Trophoblast cell (in vitro differentiated cells and primary cell): ENCODE results near the gene EIF2B4.

Source experiments
- DNase-seq, 2 donors: peaks; one replicate each; pipeline ENCODE4 v3.0.0-alpha.2; 2016
- H2AFZ ChIP-seq: 2 replicates; pipeline ENCODE4 v1.6.1; 2013; ENCODE audit warnings: low read length, moderate library complexity, mild to moderate bottlenecking; ENCODE audit not compliant: insufficient read depth, poor library complexity
- H2AK5ac ChIP-seq: 2 replicates; pipeline ENCODE4 v1.6.1; 2013; ENCODE audit warnings: mild to moderate bottlenecking, low read length
- H2BK120ac ChIP-seq: 2 replicates; pipeline ENCODE4 v1.6.1; 2013; ENCODE audit warnings: low read length, mild to moderate bottlenecking, moderate library complexity; ENCODE audit not compliant: insufficient read depth, poor library complexity
- H2BK12ac ChIP-seq: 2 replicates; pipeline ENCODE4 v1.6.1; 2013; ENCODE audit warnings: mild to moderate bottlenecking, low read length, moderate library complexity
- H2BK5ac ChIP-seq: 2 replicates; pipeline ENCODE4 v1.6.1; 2013; ENCODE audit warnings: low read length, low read depth, moderate library complexity, mild to moderate bottlenecking; ENCODE audit not compliant: poor library complexity
- H3K14ac ChIP-seq: 2 replicates; pipeline ENCODE4 v1.6.1; 2013; ENCODE audit warnings: mild to moderate bottlenecking, low read length
- H3K18ac ChIP-seq: 2 replicates; pipeline ENCODE4 v1.6.1; 2013; ENCODE audit warnings: mild to moderate bottlenecking, low read length
- H3K23ac ChIP-seq: 2 replicates; pipeline ENCODE4 v1.6.1; 2013; ENCODE audit warnings: low read length
- H3K27ac ChIP-seq: 2 replicates; pipeline ENCODE4 v1.5.1; 2013; ENCODE audit warnings: low read depth, mild to moderate bottlenecking, inconsistent platforms, low read length, moderate library complexity
- H3K27me3 ChIP-seq: 2 replicates; pipeline ENCODE4 v1.6.1; 2013; ENCODE audit warnings: inconsistent platforms, mild to moderate bottlenecking, low read length, moderate library complexity; ENCODE audit not compliant: insufficient read depth
- H3K36me3 ChIP-seq, 2 experiments: 1 replicate in 1 of 2; 2 replicates in 1 of 2; pipeline ENCODE4 v1.6.1; 2013; ENCODE audit warnings: low read length in 2 of 2, mild to moderate bottlenecking in 2 of 2, moderate library complexity in 1 of 2; ENCODE audit not compliant: insufficient read depth in 2 of 2, control insufficient read depth in 1 of 2
- H3K4ac ChIP-seq: 2 replicates; pipeline ENCODE4 v1.6.1; 2013; ENCODE audit warnings: low read depth, mild to moderate bottlenecking, low read length, moderate library complexity
- H3K4me1 ChIP-seq, 2 experiments: 1 replicate in 1 of 2; 2 replicates in 1 of 2; pipeline ENCODE4 v1.6.1; 2013; ENCODE audit warnings: low read length in 2 of 2, mild to moderate bottlenecking in 2 of 2, moderate library complexity in 1 of 2; ENCODE audit not compliant: insufficient read depth in 2 of 2, control insufficient read depth in 1 of 2
- H3K4me2 ChIP-seq: 2 replicates; pipeline ENCODE4 v1.6.1; 2013; ENCODE audit warnings: inconsistent platforms, mild to moderate bottlenecking, low read length, moderate library complexity
- H3K4me3 ChIP-seq: 2 replicates; pipeline ENCODE4 v1.5.1; 2013; ENCODE audit warnings: mild to moderate bottlenecking, low read depth, low read length, inconsistent platforms
- H3K79me1 ChIP-seq: one replicate; pipeline ENCODE4 v1.6.1; 2013; ENCODE audit warnings: low read length
- H3K79me2 ChIP-seq: 2 replicates; pipeline ENCODE4 v1.6.1; 2013; ENCODE audit warnings: low read length, mild to moderate bottlenecking; ENCODE audit not compliant: control insufficient read depth, insufficient read depth, poor library complexity
- H3K9ac ChIP-seq: 2 replicates; pipeline ENCODE4 v1.6.1; 2013; ENCODE audit warnings: mild to moderate bottlenecking, low read length
- H3K9me3 ChIP-seq: 2 replicates; pipeline ENCODE4 v1.6.1; 2013; ENCODE audit warnings: low read depth, mild to moderate bottlenecking, control low read depth, inconsistent platforms, low read length; ENCODE audit not compliant: insufficient read depth
- H4K12ac ChIP-seq: 2 replicates; pipeline ENCODE4 v1.6.1; 2013; ENCODE audit warnings: low read depth, mild to moderate bottlenecking, low read length, moderate library complexity
- H4K8ac ChIP-seq: 2 replicates; pipeline ENCODE4 v1.6.1; 2013; ENCODE audit warnings: low read depth, mild to moderate bottlenecking, low read length, moderate library complexity
- H4K91ac ChIP-seq: one replicate; pipeline ENCODE4 v1.6.1; 2013; ENCODE audit warnings: low read depth, mild to moderate bottlenecking, low read length, moderate library complexity
- WGBS: extraction: QIAGEN DNeasy Blood & Tissue Kit; methylation state at CpG from one replicate; pipeline ENCODE4 v1.1.7; 2013; ENCODE audit warnings: missing lambda C conversion rate; ENCODE audit not compliant: insufficient read length, insufficient coverage; ENCODE audit errors: extremely low coverage; 5-methylcytosine and 5-hydroxymethylcytosine counted together

EIF2B4 gene

DNA sequence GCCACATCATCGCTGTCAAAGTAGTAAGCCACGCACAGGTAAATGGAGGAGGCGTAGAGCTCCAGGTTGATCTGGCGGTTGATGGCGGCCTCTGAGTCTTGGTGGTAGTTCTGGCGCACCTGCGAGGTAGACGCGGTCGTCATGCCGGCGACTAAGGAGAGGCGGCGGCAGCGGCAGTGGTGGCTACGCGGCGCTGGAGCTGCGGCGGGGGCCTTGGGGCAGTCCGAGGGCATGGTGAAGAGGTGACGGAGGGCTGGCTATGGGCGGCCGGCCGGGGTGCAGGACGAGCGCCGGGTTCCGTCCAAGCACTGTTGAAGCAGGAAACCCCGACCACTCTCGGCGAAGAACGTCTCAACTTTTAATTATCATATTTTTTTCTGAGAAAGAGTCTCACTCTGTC, 23.1 kb upstream of the EIF2B4 start:
- Histone ChIP-seq H2BK12ac (no peak overlapping the region), H3K14ac (no peak overlapping the region), H2BK120ac (no peak overlapping the region), H3K9me3 (no peaks in the 10 kb centered on the region), H3K79me1 (no peaks in the 10 kb centered on the region), H3K4me3 (no peak overlapping the region), H3K36me3 (peaks cover 4 to 9% of the 10 kb centered on the region in 2 experiments), H3K4ac (peak overlapping the region; percentile 1), H4K12ac (no peak overlapping the region), H3K18ac (no peak overlapping the region), H2AFZ (no peak overlapping the region), H3K27me3 (no peaks in the 10 kb centered on the region), H4K91ac (no peak overlapping the region), H4K8ac (no peak overlapping the region), H2AK5ac (no peak overlapping the region), H2BK5ac (no peak overlapping the region), H3K4me1 (no peaks in the 10 kb centered on the region), H3K9ac (no peak overlapping the region), H3K23ac (no peak overlapping the region), H3K27ac (no peak overlapping the region), H3K79me2 (peaks cover 5% of the 10 kb centered on the region), H3K4me2 (no peak overlapping the region)
- DNase-seq: no peak
- no CpG with 5 or more reads among the region's 33 CpGs for WGBS

DNA sequence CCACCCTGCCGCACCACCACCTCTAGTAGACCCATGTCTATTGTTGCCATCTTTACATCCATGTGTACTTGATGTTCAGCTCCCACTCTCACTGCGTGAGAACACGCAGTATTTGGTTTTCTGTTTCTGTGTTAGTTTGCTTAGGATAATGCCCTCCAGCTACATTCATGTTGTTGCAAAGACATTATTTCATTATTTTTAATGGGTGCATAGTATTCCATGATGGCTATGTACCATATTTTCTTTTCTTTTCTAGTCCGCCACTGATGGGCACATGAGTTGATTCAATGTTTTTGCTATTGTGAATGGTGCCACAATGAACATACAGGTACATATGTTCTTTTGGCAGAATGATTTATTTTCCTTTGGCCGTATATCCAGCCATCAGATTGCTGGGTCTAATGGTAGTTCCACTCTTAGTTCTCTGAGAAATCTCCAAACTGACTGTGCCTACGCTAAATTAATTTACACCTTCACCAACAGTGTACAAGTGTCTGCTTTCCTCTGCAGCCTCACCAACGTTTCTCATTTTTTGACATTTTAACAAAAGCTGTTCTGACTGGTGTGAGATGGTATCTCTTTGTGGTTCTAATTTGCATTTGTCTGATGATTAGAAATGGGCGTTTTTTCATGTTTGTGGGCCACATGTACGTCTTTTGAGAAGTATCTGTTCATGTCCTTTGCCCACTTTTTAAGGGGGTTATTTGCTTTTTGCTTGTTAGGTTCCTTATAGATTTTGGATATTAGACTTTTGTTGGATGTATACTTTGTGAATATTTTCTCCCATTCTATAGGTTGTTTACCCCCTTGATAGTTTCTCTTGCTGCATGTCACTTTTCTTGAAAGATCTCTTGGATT, 20.9 kb upstream of the EIF2B4 start:
- Histone ChIP-seq H3K27me3 (no peaks in the 10 kb centered on the region), H3K4me3 (no peak overlapping the region), H3K4me2 (no peak overlapping the region), H2BK12ac (no peak overlapping the region), H3K79me1 (no peaks in the 10 kb centered on the region), H3K18ac (no peak overlapping the region), H3K4ac (peak overlapping the region; percentile 14), H3K36me3 (peaks cover 4 to 10% of the 10 kb centered on the region in 2 experiments), H4K91ac (no peak overlapping the region), H4K12ac (no peak overlapping the region), H2AK5ac (no peak overlapping the region), H3K23ac (no peak overlapping the region), H3K27ac (no peak overlapping the region), H2BK5ac (no peak overlapping the region), H3K9ac (no peak overlapping the region), H3K79me2 (peaks cover 5% of the 10 kb centered on the region), H2AFZ (no peak overlapping the region), H3K4me1 (no peaks in the 10 kb centered on the region), H2BK120ac (no peak overlapping the region), H3K9me3 (no peaks in the 10 kb centered on the region), H3K14ac (no peak overlapping the region), H4K8ac (no peak overlapping the region)
- no peak for DNase-seq
- WGBS: no CpG with 5 or more reads among the region's 9 CpGs

DNA sequence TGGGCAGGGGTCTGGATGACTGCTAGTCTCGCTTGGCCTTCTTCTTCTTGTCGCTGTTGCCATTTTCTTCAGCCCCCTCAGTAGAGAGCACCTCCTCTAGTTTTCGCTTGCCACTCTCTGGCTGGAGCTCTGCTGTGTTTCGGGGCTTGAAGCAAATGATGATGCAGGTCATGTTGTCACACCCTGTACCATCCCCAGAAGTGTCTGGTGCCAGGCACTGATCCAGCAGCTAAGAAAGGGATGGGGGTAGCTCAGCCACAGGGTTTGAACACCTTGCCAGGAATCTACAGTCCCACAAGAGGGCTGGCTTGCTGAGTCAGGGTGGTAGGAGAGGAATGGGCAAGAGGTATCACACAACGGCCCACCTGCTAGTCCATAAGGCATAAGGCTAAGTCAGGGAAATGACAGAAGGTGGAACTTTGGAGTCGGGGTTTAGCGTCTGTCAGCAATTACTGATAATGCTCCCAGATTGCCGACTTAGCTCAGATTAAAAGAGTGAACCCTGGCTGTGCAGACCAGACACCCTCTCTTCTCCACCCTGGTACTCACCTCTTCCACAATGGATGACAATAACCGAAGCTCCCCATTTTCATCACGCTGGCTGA, 11.5 kb upstream of the EIF2B4 start:
- Histone ChIP-seq H3K14ac (peak overlapping the region; percentile 94), H4K91ac (peak overlapping the region; percentile 92), H2BK12ac (peak overlapping the region; percentile 19), H4K8ac (peak overlapping the region; percentile 100), H3K9me3 (no peaks in the 10 kb centered on the region), H3K23ac (no peak overlapping the region), H2AFZ (no peak overlapping the region), H3K4me2 (no peak overlapping the region), H2BK5ac (no peak overlapping the region), H2AK5ac (peak overlapping the region; percentile 62), H3K18ac (no peak overlapping the region), H4K12ac (peak overlapping the region; percentile 97), H3K27me3 (no peaks in the 10 kb centered on the region), H3K79me2 (peaks cover 7% of the 10 kb centered on the region), H3K4ac (no peak overlapping the region), H3K36me3 (peaks cover 52 to 60% of the 10 kb centered on the region in 2 experiments), H3K9ac (no peak overlapping the region), H2BK120ac (peak overlapping the region; percentile 79), H3K4me1 (peaks cover 8% of the 10 kb centered on the region in 2 experiments), H3K4me3 (no peak overlapping the region), H3K79me1 (peaks cover 12% of the 10 kb centered on the region), H3K27ac (peak overlapping the region; percentile 96)
- DNase-seq: no peak
- no CpG with 5 or more reads among the region's 10 CpGs for WGBS

DNA sequence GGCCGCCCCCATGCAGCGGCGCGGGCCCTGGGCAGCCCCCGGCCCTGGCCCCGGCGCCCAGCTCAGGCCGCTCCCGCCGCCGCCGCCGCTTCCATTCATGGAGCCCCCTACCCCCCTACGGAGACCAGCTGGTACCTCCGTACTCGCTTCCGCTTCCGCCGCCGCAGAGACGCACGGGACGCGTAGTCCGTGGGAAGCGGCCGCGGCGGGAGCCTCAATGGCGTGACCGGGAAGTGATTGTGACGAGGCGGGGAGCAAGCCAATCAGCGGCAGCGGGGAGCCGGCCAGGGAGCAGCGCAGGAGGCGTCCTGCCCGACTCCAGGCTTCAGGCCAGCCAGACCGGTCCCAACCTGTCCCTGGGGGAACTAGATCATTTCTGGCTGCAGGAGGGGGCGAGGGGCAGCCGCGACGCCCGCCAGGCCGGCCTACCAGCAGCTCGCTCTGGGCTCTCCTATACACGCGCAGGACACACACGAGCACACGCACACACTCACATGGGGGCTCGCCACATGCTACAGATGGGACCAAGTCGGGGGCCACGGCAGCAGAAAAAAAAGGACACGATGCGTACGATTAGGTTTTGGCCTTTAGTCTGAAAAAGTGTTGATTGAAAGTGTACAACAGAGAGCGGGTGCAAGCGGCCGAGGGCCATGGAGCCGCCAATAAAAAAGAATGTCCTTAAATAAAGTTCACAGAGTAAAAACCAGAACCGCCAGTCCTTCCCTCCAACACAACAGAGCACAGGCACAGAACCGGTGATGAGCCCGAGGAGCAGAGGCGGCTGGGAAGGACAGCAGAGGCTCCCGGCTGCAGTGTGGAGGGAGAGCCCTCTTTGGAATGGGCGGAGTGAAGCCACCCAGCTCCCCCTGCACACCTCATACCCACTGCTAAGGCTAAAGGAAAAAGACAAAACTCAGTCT, 10.7 kb upstream of the EIF2B4 start, which contains the start of gene ZNF513:
Gene ZNF513 (minus strand): TSS at position 109 of the 920 bp plus-strand sequence. CDS start 208 bp downstream, outside the sequence.
- Histone ChIP-seq H3K9me3 (no peaks in the 10 kb centered on the region), H2BK12ac (peak within 1 kb of the TSS; percentile 19), H3K23ac (no peak within 1 kb of the TSS), H2BK5ac (peak within 1 kb of the TSS; percentile 80), H2BK120ac (peak within 1 kb of the TSS; percentile 90), H3K79me1 (peaks cover 12% of the 10 kb centered on the region), H3K79me2 (peaks cover 7% of the 10 kb centered on the region), H3K4me1 (peaks cover 8% of the 10 kb centered on the region in 2 experiments), H3K36me3 (peaks cover 60 to 65% of the 10 kb centered on the region in 2 experiments), H4K91ac (peak within 1 kb of the TSS; percentile 92), H3K18ac (peak within 1 kb of the TSS; percentile 93), H4K12ac (peak within 1 kb of the TSS; percentile 97), H3K4me2 (peak within 1 kb of the TSS; percentile 83), H3K9ac (peak within 1 kb of the TSS; percentile 95), H3K27ac (peak within 1 kb of the TSS; percentile 96), H3K4me3 (peak within 1 kb of the TSS; percentile 83), H2AFZ (peak within 1 kb of the TSS; percentile 71), H4K8ac (peak within 1 kb of the TSS; percentile 100), H3K4ac (peak within 1 kb of the TSS; percentile 93), H3K27me3 (no peaks in the 10 kb centered on the region), H2AK5ac (peak within 1 kb of the TSS; percentile 88), H3K14ac (peak within 1 kb of the TSS; percentile 94)
- peak; percentile 91 to 93 for DNase-seq
- no CpG with 5 or more reads among the region's 67 CpGs for WGBS
